ENCODE data around the gene ISG20L2.

ISG20L2 gene

DNA sequence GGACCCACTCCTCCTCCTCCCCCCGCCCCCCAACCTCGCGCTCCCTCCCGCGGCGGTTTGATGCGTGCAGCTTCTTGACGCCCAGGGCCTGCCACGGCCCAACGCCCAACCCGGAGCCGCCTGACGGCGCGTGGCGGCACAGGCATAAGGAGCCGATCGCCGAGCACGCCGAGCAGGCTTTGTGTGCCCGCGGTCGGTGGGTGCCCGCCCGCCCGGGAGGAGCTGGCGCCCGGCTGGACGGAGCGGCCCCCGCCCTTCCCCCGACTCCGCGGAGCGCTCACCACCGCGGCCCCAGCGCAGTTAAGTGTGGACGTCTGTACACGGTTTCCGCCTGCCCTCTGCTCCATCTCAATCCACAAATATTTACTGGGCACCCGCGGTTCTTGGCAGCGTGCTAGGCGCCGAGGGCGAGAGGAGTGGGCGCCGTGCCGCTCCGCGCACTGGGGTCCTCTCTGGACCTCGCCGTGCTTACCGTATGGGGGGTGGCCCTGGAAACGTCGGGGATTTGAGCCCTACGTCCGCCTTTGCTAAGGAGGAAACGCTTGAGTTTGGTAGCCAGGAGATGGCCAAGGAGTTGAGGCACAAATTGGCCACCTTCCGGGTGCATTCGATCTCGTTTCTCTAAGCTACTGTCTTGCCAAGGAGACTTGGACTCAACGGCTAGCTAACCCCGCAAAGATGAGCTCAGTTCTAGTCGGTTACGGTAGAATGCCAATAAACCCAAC is 23.4 kb upstream of the ISG20L2 start:
- peak overlapping the region; percentile 94 for H3K4me3 ChIP-seq (replicated peaks in 1 of 2; ENCODE audit: low read depth in 2 of 2, low read length in 2 of 2)
- TF ChIP-seq, protein P1, sequence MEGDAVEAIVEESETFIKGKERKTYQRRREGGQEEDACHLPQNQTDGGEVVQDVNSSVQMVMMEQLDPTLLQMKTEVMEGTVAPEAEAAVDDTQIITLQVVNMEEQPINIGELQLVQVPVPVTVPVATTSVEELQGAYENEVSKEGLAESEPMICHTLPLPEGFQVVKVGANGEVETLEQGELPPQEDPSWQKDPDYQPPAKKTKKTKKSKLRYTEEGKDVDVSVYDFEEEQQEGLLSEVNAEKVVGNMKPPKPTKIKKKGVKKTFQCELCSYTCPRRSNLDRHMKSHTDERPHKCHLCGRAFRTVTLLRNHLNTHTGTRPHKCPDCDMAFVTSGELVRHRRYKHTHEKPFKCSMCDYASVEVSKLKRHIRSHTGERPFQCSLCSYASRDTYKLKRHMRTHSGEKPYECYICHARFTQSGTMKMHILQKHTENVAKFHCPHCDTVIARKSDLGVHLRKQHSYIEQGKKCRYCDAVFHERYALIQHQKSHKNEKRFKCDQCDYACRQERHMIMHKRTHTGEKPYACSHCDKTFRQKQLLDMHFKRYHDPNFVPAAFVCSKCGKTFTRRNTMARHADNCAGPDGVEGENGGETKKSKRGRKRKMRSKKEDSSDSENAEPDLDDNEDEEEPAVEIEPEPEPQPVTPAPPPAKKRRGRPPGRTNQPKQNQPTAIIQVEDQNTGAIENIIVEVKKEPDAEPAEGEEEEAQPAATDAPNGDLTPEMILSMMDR (IDR thresholded peaks at IDR 0.05; ENCODE audit: low read depth, low read length), result no peak

DNA sequence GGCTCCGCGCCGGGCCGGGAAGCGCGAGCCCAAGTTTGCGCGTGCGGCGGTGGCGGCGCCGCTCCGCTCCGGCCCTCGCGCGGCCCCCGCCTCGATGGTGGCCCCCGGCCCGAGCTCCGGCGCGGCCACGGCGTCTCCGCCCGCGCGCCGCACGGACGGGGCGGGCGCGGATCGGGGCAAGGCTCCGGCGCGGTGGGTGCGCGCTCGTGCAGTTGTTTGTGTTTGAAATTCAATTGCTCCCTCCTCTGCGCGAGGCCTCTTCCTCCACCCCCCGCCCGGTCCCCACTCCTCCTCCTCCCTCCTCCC is 22.8 kb upstream of the ISG20L2 start, which contains the start of gene HDGF:
Gene HDGF (minus strand): TSS at position 225 of the 306 bp plus-strand sequence. CDS start 246 bp downstream, outside the sequence.
- TF ChIP-seq, protein P1 (IDR thresholded peaks at IDR 0.05; ENCODE audit: low read depth, low read length), result no peak
- no peak for DNase-seq (ENCODE audit: low read depth in 2 of 2)
- H3K4me3 ChIP-seq (replicated peaks in 1 of 2; ENCODE audit: low read depth in 2 of 2, low read length in 2 of 2), result peak within 1 kb of the TSS; percentile 94

More for the DNA sequence above, 23.4 kb upstream of the ISG20L2 start:
- DNase-seq (ENCODE audit: low read depth in 2 of 2), result peak; percentile 95 to 98

DNA sequence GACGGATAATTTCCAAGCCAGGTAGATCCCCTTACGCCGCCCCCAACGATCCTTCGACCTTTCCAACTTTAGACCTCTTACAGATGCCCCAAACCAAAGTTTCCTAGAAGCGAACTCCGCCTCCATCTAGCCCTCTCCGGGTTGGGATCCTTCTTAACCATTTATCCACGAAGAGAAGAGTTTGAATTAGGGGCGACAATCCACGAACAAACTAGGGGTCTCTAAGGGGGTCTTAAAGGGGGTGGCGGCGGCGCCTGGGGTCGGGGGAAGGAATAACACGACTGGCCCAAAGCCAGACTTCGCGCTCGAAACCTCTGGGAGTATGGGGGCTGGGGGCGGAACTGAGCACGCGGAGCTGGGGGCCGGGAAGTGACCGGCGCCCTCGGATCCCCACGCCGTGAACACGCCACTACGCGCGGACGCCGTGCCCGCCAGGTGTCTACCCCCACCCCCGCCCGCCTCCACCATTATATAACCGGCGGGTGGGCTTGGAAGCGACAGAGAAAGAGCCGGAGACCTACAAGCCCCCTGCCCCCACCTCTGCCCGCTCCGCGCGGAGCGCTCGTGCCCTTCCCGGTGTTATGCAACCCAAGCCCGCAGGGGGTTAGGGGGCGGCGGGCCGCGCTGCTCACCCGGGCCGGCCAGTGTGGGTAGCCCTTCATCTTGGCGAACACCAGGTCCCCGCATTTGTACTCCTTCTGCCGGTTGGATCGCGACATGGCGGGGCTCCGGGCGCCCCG is 22.3 kb upstream of the ISG20L2 start:
- TF ChIP-seq, protein P1 (IDR thresholded peaks at IDR 0.05; ENCODE audit: low read depth, low read length), result no peak
- H3K4me3 ChIP-seq (replicated peaks in 1 of 2; ENCODE audit: low read depth in 2 of 2, low read length in 2 of 2), result peak overlapping the region; percentile 87 to 94
- peak; percentile 37 to 42 for DNase-seq (ENCODE audit: low read depth in 2 of 2)

DNA sequence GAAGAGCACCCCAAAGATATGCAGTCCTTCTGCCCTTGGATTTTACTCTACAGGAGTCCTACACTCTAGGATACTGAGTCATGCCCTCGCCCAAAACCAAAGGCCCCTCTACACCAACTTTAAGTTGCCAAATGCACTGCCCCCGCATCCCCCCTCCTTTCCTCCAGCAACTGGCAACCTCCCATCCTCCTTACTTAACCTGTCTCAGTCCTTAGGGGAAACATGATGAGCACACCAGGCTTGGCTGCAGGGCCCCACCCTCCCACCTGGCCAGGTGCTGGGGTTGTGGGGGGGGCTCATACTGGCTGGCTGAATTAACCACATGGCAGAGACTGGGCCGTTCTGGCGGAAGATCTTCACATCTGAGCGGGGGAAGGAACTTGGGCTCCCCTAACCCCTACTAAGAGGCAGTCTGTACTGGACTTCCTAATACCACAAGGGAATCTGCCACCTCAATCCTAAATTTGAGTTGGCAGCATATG is 21.7 kb upstream of the ISG20L2 start:
- TF ChIP-seq, protein P1 (IDR thresholded peaks at IDR 0.05; ENCODE audit: low read depth, low read length), result no peak
- peak overlapping the region; percentile 87 to 94 for H3K4me3 ChIP-seq (replicated peaks in 1 of 2; ENCODE audit: low read depth in 2 of 2, low read length in 2 of 2)
- DNase-seq (ENCODE audit: low read depth in 2 of 2), result peak; percentile 31 to 43

DNA sequence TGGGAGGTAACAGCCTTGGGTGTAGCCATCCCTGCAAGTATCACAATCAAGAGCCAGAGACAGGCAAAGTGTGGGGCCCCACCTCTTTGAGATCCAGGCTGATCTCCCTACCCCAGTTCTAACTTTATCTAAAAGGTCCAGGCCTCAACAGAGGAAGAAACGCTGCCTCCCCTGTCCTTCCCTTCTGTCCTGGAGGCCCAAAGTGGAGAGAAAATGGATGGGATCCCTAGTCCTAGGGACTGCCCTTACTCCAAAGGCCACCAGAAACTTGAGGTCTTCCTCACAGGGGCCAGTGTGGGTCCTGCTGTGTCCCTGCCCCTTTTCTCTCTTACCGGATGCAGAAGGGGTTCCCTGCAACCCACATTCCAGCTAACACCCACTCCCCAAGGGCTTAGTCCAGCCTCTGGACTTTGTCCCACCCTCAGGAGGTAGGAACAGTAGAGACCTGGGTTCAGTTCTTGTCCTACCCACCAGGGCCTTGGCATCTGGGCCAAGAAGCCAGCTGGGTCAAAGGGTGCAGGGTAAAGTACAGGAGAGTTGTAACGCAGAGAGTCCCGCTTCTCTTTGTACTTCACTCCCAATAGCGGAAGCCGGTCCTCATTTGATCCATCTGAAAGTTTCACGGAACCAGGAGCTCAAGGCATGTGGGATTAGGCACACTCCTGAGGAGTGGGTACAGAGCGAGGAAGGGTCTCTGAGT is 21.0 kb upstream of the ISG20L2 start:
- DNase-seq (ENCODE audit: low read depth in 2 of 2), result no peak
- peak overlapping the region; percentile 87 to 94 for H3K4me3 ChIP-seq (replicated peaks in 1 of 2; ENCODE audit: low read depth in 2 of 2, low read length in 2 of 2)
- TF ChIP-seq, protein P1 (IDR thresholded peaks at IDR 0.05; ENCODE audit: low read depth, low read length), result no peak

DNA sequence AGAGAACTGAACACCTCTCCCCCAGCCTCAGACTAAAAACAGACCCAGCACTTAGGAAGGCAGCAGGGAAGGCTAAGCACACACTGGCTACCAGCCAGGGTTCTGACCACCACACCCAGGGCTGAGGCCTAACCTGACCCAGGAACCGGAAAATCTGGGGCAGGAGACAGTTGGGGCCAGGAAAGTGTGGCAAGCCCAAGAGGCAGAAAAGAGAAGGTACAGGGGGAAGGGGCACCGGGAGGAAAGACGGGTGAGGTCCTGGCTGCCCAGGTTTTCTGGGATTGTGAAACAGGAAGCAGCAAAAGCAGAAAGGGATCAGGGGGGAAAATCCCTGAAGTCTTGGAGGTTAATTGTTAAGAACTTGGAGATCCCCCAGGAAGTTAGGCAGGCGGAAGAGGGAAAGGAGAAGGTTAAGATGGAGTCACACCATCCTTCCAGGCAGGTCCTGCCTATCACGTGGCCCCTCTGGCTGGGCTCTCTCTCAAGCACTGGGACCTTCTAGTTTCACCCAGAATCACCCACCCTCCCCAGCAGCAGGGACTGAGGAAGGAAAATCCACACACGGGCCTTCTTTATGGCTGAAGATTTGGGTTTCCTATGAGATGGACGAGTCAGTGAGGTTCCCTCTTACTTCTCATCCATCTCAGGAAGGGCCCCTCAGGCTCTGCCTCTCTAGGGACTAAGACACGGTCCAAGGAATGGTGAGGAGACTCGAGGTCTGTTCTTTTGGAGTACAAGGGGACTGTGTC is 20.3 kb upstream of the ISG20L2 start:
- TF ChIP-seq, protein P1 (IDR thresholded peaks at IDR 0.05; ENCODE audit: low read depth, low read length), result peak; percentile 3
- peak; percentile 72 to 81 for DNase-seq (ENCODE audit: low read depth in 2 of 2)
- peak overlapping the region; percentile 87 to 94 for H3K4me3 ChIP-seq (replicated peaks in 1 of 2; ENCODE audit: low read depth in 2 of 2, low read length in 2 of 2)

Data from cardiac fibroblast (primary cell).